Activated CD8-positive, alpha-beta T cell treated with anti-CD3 and anti-CD28 coated beads, Interleukin-2, amount 10 ng/mL, durations not matched to agents 7 days and 5 days (primary cell): ENCODE results near the gene SARM1. TPM values are rescaled to one million over a fixed set of nuclear protein-coding genes. Genes with fewer than 3 reads are reported as not detected.

Source experiments
- ATAC-seq: fragments of 150-1000 bp; cut with Tn5 transposase; one replicate; pipeline ENCODE4 v1.10.0; 2021; ENCODE audit warnings: moderate library complexity
- CTCF ChIA-PET: fragments of 350-600 bp; sonication (Branson Sonifier 250); formaldehyde crosslinking; loops from one replicate; lab custom pipeline; 2021; ENCODE audit warnings: antibody characterized with exemption; lab: Charles Lee
- POLR2A ChIA-PET: fragments of 350-600 bp; sonication (Branson Sonifier 250); formaldehyde crosslinking; loops from one replicate; lab custom pipeline; 2021; ENCODE audit warnings: antibody characterized with exemption; lab: Charles Lee
- DNase-seq: peaks from one replicate; pipeline ENCODE4 v3.0.0-alpha.2; 2020
- H3K27ac Mint-ChIP-seq: one replicate; pipeline ENCODE4 v1.8.0; 2021; ENCODE audit warnings: mild to moderate bottlenecking, mixed read lengths
- H3K27me3 Mint-ChIP-seq: one replicate; pipeline ENCODE4 v1.8.0; 2021; ENCODE audit warnings: low read depth, mixed read lengths
- H3K36me3 Mint-ChIP-seq: one replicate; pipeline ENCODE4 v1.8.0; 2021; ENCODE audit warnings: low read depth, mixed read lengths
- H3K4me1 Mint-ChIP-seq: one replicate; pipeline ENCODE4 v1.8.0; 2021; ENCODE audit warnings: low read depth, mixed read lengths
- H3K4me3 Mint-ChIP-seq: one replicate; pipeline ENCODE4 v1.8.0; 2021; ENCODE audit warnings: mild to moderate bottlenecking, mixed read lengths
- H3K9me3 Mint-ChIP-seq: one replicate; pipeline ENCODE4 v1.8.0; 2022; ENCODE audit warnings: mixed read lengths; ENCODE audit not compliant: insufficient read depth
- total RNA-seq, 2 experiments: library from RNA; stranded (reverse); gene quantifications; one replicate each; pipeline ENCODE4 v1.2.3, GENCODE V29; 2021

Gene SARM1
- total RNA-seq, 2 experiments from 2014 or later, result 16.2 to 20.0 TPM

DNA sequence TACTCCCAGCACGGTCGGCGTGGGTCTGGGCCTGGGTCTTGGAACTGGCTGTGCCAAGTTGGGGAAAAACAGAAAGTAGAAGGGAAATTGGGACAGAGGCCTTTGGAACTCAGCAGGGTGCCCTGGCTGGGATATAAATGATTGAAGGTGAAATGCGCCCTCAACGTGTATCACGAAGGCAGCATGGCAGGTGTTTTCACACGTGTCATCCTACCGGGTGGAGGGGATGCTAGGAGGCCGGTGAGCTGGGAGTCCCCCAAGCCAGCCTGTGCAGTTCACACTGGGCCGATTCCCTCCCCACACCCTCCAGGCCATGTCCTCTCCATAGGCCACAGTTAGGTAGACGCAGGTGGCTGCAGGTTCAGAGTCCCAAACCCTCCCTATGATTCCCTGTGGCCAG is 30.0 kb upstream of the SARM1 start:
- CTCF ChIA-PET, result no interaction called here
- POLR2A ChIA-PET, result interaction anchor here (1.3 kb wide), 1 partner anchor 16 kb away, joined by 3 read pairs; the partner anchor contains the start of gene POLDIP2
- no peak for DNase-seq
- no peak for ATAC-seq
- Mint-ChIP-seq H3K36me3 (peaks cover 36% of the 10 kb centered on the region), H3K27ac (no peak overlapping the region), H3K9me3 (no peaks in the 10 kb centered on the region), H3K27me3 (no peaks in the 10 kb centered on the region), H3K4me1 (peaks cover 17% of the 10 kb centered on the region), H3K4me3 (no peak overlapping the region)

DNA sequence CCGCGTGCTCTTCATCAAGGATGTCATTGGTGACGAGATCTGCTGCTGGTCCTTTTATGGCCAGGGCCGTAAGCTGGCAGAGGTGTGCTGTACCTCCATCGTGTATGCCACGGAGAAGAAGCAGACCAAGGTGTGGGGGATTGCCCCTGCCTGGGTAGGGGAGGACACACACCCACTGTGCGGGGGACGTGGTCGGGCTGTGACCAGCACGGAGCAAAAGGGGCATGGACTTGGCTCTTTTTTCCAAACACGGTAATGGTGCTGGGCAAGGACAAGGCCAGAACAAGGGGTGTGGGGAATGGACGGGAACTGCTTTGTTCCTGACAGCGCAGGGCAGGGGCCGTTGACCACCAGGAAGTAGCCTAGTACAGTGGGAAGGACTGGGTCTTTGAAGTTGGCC is 29.2 kb upstream of the SARM1 start:
- no peaks in the 10 kb centered on the region for H3K9me3 Mint-ChIP-seq
- peaks cover 41% of the 10 kb centered on the region for H3K36me3 Mint-ChIP-seq
- CTCF ChIA-PET, result no interaction called here
- H3K27ac Mint-ChIP-seq, result no peak overlapping the region
- no peak for ATAC-seq
- POLR2A ChIA-PET, result interaction anchor here (1.0 kb wide), 1 partner anchor 15 kb away, joined by 4 read pairs; the partner anchor contains the start of gene POLDIP2
- DNase-seq, result no peak
- H3K4me3 Mint-ChIP-seq, result no peak overlapping the region
- no peaks in the 10 kb centered on the region for H3K27me3 Mint-ChIP-seq
- peaks cover 9% of the 10 kb centered on the region for H3K4me1 Mint-ChIP-seq

DNA sequence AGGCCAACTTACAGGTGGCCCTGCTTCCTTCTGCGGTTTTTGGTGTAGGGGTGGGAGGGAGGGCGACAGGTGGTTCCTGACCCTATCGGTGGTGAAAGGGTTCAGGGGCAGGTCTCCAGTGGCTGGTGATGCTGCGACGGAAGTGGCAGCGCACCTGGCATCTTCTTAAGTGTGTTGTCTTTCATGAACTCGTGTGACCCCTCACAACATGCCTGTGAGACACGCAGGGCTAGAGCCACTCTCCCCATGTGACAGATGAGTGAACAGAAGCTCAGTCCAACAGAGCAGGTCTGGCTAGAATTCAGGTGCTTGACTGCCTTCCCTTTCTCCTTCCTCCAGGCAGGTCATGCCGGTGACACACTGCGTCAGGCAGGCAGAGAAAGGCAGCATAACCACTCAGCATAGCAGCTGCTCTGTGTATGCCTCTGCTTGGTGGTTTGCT is 28.0 kb upstream of the SARM1 start:
- ATAC-seq, result no peak
- H3K36me3 Mint-ChIP-seq, result peaks cover 49% of the 10 kb centered on the region
- POLR2A ChIA-PET, result interaction anchor here (0.6 to 0.7 kb wide), 2 partner anchors 18 to 630 kb away, joined by 3 to 5 read pairs; no protein-coding TSS in a partner anchor

DNA sequence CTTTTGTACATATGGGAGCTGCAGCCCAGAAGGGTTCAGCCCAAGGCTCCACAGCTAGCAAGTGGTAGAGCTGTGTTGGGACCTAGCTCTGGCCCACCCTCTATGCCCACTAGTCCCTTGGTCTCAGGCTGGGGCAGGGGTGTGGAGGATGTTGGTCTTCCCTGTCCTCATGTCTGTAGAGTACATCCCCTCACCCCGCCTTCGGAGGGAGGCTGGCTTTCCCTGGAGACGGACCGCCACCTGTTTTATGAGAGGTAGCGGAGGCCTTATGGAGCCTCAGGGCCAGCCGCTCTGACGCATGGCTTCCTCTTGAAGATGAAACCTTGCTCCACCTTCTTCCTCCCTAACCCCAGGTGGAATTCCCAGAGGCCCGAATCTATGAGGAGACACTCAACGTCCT is 27.5 kb upstream of the SARM1 start:
- ChIA-PET POLR2A (interaction anchor here (0.7 kb wide), 1 partner anchor 18 kb away, joined by 3 read pairs; no protein-coding TSS in a partner anchor), CTCF (no interaction called here)
- Mint-ChIP-seq H3K4me1 (peaks cover 5% of the 10 kb centered on the region), H3K27ac (peak overlapping the region; percentile 54), H3K9me3 (no peaks in the 10 kb centered on the region), H3K36me3 (peaks cover 54% of the 10 kb centered on the region), H3K27me3 (no peaks in the 10 kb centered on the region), H3K4me3 (no peak overlapping the region)
- no peak for DNase-seq
- ATAC-seq, result no peak

More for the DNA sequence above, 28.0 kb upstream of the SARM1 start:
- Mint-ChIP-seq H3K9me3 (no peaks in the 10 kb centered on the region), H3K4me1 (peaks cover 5% of the 10 kb centered on the region), H3K4me3 (no peak overlapping the region), H3K27ac (peak overlapping the region; percentile 54), H3K27me3 (no peaks in the 10 kb centered on the region)
- CTCF ChIA-PET, result no interaction called here
- DNase-seq, result no peak

DNA sequence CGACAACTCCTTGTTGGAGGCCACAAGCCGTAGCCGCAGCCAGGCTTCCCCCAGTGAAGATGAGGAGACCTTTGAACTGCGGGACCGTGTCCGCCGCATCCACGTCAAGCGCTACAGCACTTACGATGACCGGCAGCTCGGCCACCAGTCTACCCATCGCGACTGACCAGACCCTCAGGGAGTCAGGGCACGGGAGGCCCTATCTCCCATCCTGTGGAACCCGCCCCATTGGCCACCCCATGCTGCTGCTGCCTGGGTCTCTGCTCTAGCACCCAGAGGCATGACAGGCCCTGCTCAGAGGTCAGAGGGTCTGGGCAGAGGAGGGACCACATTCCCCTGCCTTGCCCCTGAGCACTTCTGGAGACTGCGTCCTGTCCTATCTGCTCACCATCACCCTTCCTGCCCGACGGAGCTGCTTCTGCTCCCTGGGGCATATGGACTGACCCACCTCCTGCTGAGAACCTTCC is 27.0 kb upstream of the SARM1 start:
- POLR2A ChIA-PET, result interaction anchor here (0.9 kb wide), 1 partner anchor 12 kb away, joined by 3 read pairs; the partner anchor contains the start of gene POLDIP2
- DNase-seq (no peak), ATAC-seq (no peak)
- Mint-ChIP-seq H3K27ac (no peak overlapping the region), H3K36me3 (peaks cover 54% of the 10 kb centered on the region), H3K4me1 (peaks cover 5% of the 10 kb centered on the region), H3K27me3 (no peaks in the 10 kb centered on the region), H3K4me3 (no peak overlapping the region), H3K9me3 (no peaks in the 10 kb centered on the region)
- CTCF ChIA-PET, result no interaction called here

DNA sequence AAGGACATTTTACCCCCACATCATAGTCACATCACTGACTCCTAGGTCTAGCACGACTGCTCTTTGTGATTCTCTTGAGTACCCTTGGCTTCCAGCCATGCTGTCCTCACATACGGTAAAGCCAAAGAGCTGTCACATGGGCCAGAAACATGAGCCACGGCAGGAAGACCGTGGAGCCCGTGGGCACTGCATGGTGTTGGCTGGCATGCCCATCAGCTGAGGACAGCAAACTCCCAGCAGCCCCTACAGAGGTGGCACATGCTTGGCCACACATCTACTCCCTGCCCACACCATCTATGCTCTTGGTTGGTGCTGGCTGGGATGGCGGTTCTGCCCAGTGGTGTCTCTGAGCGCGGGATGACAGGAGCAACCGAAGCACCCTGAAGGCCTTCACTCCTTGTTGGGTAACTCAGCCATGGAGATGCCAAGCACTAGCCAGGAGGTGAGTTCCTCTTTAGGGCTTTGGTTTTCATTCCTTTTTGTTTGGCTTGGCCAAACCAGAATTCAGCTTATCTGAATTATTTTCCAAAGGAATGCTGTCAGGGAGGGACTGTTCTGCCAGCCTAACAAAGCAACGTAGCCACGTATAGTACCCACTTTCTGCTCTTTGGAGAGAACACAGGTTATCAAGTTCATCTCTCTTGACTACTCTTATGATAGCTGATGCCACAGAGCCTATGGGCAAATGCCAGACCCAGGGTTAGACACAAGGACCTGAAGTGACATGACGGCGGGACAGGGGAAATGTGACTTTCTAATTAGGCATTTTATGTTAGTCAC is 25.9 kb upstream of the SARM1 start:
- Mint-ChIP-seq H3K4me3 (no peak overlapping the region), H3K27me3 (no peaks in the 10 kb centered on the region), H3K36me3 (peaks cover 56% of the 10 kb centered on the region), H3K9me3 (no peaks in the 10 kb centered on the region), H3K27ac (no peak overlapping the region), H3K4me1 (peaks cover 5% of the 10 kb centered on the region)
- CTCF ChIA-PET, result interaction anchor here (1.2 kb wide), 1 partner anchor 10 kb away, joined by 6 read pairs; the partner anchor contains the start of gene TNFAIP1
- no peak for DNase-seq
- ATAC-seq, result no peak
- POLR2A ChIA-PET, result interaction anchor here (1.5 to 1.7 kb wide), 2 partner anchors 10 to 12 kb away, joined by 5 to 7 read pairs; partner anchors contain the start of genes IFT20, POLDIP2 and TNFAIP1

DNA sequence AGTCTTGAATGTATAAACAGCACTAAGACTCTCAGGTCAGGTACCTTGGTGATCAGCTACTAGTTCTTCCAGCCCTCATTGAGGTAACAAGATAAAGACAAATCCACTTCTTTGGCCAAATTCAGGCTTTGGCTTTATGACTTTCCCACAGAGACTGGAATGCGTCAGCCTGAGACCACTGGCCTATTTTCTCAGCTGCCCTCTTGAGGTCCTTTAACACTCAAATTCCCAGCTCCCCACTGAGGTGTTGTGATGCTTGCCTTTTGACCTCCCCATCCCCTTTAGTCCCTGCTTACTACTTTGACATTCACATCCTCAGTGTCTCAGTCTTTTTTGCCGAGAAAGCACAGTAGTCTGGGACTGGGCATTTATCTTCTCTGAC is 25.3 kb upstream of the SARM1 start:
- ChIA-PET POLR2A (interaction anchor here (1.5 to 1.7 kb wide), 2 partner anchors 11 kb away, joined by 5 to 7 read pairs; partner anchors contain the start of genes IFT20, POLDIP2 and TNFAIP1), CTCF (interaction anchor here (1.2 kb wide), 1 partner anchor 10 kb away, joined by 6 read pairs; the partner anchor contains the start of gene TNFAIP1)
- no peak for ATAC-seq
- H3K4me1 Mint-ChIP-seq, result peaks cover 5% of the 10 kb centered on the region
- H3K27me3 Mint-ChIP-seq, result no peaks in the 10 kb centered on the region
- H3K4me3 Mint-ChIP-seq, result no peak overlapping the region
- no peaks in the 10 kb centered on the region for H3K9me3 Mint-ChIP-seq
- no peak overlapping the region for H3K27ac Mint-ChIP-seq
- DNase-seq, result no peak
- peaks cover 58% of the 10 kb centered on the region for H3K36me3 Mint-ChIP-seq

DNA sequence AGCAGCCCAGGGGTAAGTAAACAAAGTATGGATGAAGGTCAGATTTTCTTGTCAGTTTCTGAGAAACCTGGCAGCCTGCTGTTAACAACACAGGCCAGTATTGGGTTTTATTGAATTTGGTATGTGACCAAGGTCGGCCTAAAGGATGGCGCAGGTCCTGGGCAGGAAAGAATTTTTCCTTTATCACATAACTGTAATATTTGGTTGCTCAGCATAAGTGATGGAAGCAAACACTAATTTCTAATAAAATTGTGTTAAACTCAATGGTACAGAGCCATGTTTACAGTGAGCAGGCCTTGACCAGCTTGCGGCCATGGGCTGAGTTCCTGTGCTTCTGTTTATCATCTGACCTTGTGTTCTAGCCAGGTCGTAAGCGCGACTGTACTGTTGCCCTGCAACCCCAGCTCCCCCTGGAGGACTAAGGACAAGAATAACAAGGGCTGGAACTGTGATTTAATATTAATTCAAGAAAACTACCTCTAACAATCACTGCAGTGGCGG is 24.7 kb upstream of the SARM1 start:
- H3K4me1 Mint-ChIP-seq, result peaks cover 5% of the 10 kb centered on the region
- ATAC-seq (no peak), DNase-seq (no peak)
- no peaks in the 10 kb centered on the region for H3K27me3 Mint-ChIP-seq
- ChIA-PET POLR2A (interaction anchor here (1.7 kb wide), 1 partner anchor 10 kb away, joined by 7 read pairs; the partner anchor contains the start of gene POLDIP2), CTCF (no interaction called here)
- peaks cover 62% of the 10 kb centered on the region for H3K36me3 Mint-ChIP-seq
- H3K27ac Mint-ChIP-seq, result no peak overlapping the region
- no peaks in the 10 kb centered on the region for H3K9me3 Mint-ChIP-seq
- H3K4me3 Mint-ChIP-seq, result no peak overlapping the region

DNA sequence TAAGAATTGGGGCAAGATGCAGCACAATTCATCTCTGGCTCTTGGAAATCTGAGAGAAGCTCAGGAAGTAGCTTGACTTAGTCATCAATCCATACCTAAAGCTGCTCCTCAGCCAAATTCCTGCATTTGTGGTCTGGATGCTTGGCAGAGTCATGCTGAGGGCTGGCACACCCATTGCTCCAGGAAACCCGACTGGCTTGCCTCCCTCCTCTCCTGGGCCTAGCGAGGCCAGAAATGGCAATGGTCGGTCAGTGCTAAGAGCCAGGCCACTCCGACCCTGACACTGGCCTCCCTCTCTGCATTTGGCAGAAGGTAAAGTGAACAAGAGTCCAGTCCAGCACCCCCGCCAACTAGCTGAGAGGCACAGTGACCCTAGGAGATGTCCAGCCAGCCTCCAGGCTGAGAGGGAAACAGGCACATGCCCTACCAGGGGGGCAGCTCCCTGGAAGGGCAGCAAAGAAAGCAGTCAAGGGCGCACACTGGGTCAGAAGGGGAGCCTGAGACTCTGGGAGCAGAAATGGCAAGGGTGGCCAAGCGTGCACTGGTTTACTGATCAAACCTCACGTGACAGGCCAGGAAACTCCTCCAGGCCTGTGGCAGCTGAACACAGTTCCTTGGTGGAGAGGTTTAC is 24.1 kb upstream of the SARM1 start:
- Mint-ChIP-seq H3K4me1 (peaks cover 5% of the 10 kb centered on the region), H3K4me3 (no peak overlapping the region), H3K36me3 (peaks cover 61% of the 10 kb centered on the region), H3K27ac (no peak overlapping the region), H3K9me3 (no peaks in the 10 kb centered on the region), H3K27me3 (no peaks in the 10 kb centered on the region)
- ChIA-PET CTCF (no interaction called here), POLR2A (interaction anchor here (1.1 to 1.4 kb wide), 2 partner anchors 10 to 11 kb away, joined by 4 read pairs; partner anchors contain the start of genes IFT20, POLDIP2 and TNFAIP1)
- ATAC-seq, result no peak
- DNase-seq, result no peak

DNA sequence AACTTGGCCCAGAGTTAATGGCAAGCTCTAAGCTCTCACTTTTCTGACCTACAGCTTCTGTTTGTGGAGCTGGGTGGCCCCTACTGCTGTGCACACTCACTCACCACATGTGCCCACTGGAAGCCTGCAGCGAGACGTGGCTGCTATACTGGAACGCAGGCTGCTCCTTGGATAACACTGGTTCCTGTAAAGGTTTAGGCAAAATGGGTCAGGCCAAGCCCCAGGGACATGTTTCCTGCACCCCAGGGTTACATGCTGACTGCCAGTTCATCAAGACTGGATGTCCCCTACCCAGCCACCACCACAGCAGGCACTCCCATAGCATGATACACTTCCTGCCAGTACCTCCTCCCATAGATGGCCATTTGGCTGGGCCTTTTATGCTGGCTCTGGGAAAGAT is 22.5 kb upstream of the SARM1 start:
- Mint-ChIP-seq H3K4me1 (no peaks in the 10 kb centered on the region), H3K36me3 (peaks cover 65% of the 10 kb centered on the region), H3K4me3 (no peak overlapping the region), H3K27me3 (no peaks in the 10 kb centered on the region), H3K27ac (no peak overlapping the region), H3K9me3 (no peaks in the 10 kb centered on the region)
- ChIA-PET POLR2A (interaction anchor here (1.3 to 1.4 kb wide), 2 partner anchors 13 to 15 kb away, joined by 3 to 4 read pairs; partner anchors contain the start of genes IFT20 and TNFAIP1), CTCF (interaction anchor here (1.2 kb wide), 1 partner anchor 13 kb away, joined by 5 read pairs; the partner anchor contains the start of genes IFT20 and TNFAIP1)
- DNase-seq (no peak), ATAC-seq (no peak)

DNA sequence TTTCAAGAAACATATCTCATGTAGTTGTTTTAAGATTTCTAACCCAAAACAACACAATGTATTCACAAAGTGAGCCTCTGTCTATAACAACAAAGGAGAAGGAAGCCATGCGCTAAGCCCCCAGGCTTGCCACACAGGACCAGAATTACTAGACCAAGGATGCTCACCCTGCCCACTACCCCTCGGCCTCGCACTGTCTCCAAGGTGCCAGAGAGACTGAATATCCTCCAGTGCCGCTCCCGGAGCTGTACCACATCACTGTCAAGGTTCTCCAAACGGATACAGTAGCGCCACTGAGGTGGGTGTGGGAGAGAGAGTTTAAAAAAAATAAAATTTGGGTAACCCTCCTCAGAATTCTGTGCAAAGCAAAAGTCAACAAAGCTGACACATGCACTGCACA is 21.2 kb upstream of the SARM1 start:
- no peaks in the 10 kb centered on the region for H3K9me3 Mint-ChIP-seq
- H3K4me1 Mint-ChIP-seq, result peaks cover 4% of the 10 kb centered on the region
- H3K27ac Mint-ChIP-seq, result no peak overlapping the region
- ChIA-PET POLR2A (no interaction called here), CTCF (no interaction called here)
- no peaks in the 10 kb centered on the region for H3K27me3 Mint-ChIP-seq
- ATAC-seq (no peak), DNase-seq (no peak)
- no peak overlapping the region for H3K4me3 Mint-ChIP-seq
- peaks cover 69% of the 10 kb centered on the region for H3K36me3 Mint-ChIP-seq
